ENCODE results near the gene CNTNAP2.

The CNTNAP2 gene

DNA sequence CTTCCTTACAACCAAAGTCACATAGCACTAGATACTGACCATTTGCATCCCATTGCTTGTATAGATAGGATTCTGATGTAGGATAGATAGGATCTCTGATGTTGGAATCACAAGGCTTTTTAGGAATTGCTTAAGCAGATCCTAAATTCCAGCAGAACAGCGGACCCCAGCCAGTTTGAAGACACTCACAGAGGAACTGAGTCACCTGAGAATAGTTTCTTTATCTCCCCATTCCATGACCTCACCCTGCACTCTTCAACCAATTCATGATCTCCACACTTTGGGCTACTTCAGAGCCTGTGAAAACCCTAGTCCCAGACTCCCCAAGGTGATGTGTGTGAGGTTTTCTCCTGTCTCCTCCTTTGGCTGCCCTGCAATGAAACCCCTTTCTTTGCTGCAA is 179.4 kb downstream of the CNTNAP2 start:
- no peak for TF ChIP-seq EZH2phosphoT487 (conservative IDR thresholded peaks at IDR 0.05; ENCODE audit: low read length)
- TF ChIP-seq, protein P1, sequence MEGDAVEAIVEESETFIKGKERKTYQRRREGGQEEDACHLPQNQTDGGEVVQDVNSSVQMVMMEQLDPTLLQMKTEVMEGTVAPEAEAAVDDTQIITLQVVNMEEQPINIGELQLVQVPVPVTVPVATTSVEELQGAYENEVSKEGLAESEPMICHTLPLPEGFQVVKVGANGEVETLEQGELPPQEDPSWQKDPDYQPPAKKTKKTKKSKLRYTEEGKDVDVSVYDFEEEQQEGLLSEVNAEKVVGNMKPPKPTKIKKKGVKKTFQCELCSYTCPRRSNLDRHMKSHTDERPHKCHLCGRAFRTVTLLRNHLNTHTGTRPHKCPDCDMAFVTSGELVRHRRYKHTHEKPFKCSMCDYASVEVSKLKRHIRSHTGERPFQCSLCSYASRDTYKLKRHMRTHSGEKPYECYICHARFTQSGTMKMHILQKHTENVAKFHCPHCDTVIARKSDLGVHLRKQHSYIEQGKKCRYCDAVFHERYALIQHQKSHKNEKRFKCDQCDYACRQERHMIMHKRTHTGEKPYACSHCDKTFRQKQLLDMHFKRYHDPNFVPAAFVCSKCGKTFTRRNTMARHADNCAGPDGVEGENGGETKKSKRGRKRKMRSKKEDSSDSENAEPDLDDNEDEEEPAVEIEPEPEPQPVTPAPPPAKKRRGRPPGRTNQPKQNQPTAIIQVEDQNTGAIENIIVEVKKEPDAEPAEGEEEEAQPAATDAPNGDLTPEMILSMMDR (IDR thresholded peaks at IDR 0.05; ENCODE audit: insufficient read depth, low read length, poor library complexity, severe bottlenecking) = no peak
- no peak overlapping the region for H2AFZ ChIP-seq (ENCODE audit: low read depth, low read length, severe bottlenecking)
- no peaks in the 10 kb centered on the region for H3K79me2 ChIP-seq (ENCODE audit: insufficient read depth, low read length)
- H3K27ac ChIP-seq (ENCODE audit: low read depth, low read length) = no peak overlapping the region
- no peaks in the 10 kb centered on the region for H4K20me1 ChIP-seq (ENCODE audit: low read depth, low read length)
- no peak overlapping the region for H3K9ac ChIP-seq (ENCODE audit: low read length)
- no peaks in the 10 kb centered on the region for H3K36me3 ChIP-seq (ENCODE audit: low read length)
- no peaks in the 10 kb centered on the region for H3K9me2 ChIP-seq (replicated peaks; ENCODE audit: insufficient read depth, low read length)
- H3F3A ChIP-seq (ENCODE audit: insufficient read depth) = no peaks in the 10 kb centered on the region
- no peaks in the 10 kb centered on the region for H3K9me3 ChIP-seq (ENCODE audit: insufficient read depth, low read length)
- no peak overlapping the region for H3K4me3 ChIP-seq (ENCODE audit: insufficient read depth, low read length, poor library complexity, severe bottlenecking)
- no peaks in the 10 kb centered on the region for H3K27me3 ChIP-seq (ENCODE audit: low read length)
- H3K4me2 ChIP-seq (ENCODE audit: low read depth, low read length, poor library complexity, severe bottlenecking) = no peak overlapping the region

- Histone ChIP-seq H3K4me2 (ENCODE audit: low read depth, low read length, poor library complexity, severe bottlenecking) (no peak overlapping the region), H4K20me1 (ENCODE audit: low read depth, low read length) (no peaks in the 10 kb centered on the region), H3K9me2 (replicated peaks; ENCODE audit: insufficient read depth, low read length) (no peaks in the 10 kb centered on the region), H3K4me3 (ENCODE audit: insufficient read depth, low read length, poor library complexity, severe bottlenecking) (no peak overlapping the region), H3K27ac (ENCODE audit: low read depth, low read length) (no peak overlapping the region), H3K36me3 (ENCODE audit: low read length) (no peaks in the 10 kb centered on the region), H2AFZ (ENCODE audit: low read depth, low read length, severe bottlenecking) (no peak overlapping the region), H3K9ac (ENCODE audit: low read length) (no peak overlapping the region), H3K79me2 (ENCODE audit: insufficient read depth, low read length) (no peaks in the 10 kb centered on the region), H3K27me3 (ENCODE audit: low read length) (no peaks in the 10 kb centered on the region), H3K9me3 (ENCODE audit: insufficient read depth, low read length) (no peaks in the 10 kb centered on the region), H3F3A (ENCODE audit: insufficient read depth) (no peaks in the 10 kb centered on the region)
- no peak for TF ChIP-seq EZH2phosphoT487 (conservative IDR thresholded peaks at IDR 0.05; ENCODE audit: low read length)
- TF ChIP-seq, protein P1 (IDR thresholded peaks at IDR 0.05; ENCODE audit: insufficient read depth, low read length, poor library complexity, severe bottlenecking) = no peak
Observed at GRCh38 chr7:146314962-146315361, 198.4 kb downstream of the CNTNAP2 start.

DNA sequence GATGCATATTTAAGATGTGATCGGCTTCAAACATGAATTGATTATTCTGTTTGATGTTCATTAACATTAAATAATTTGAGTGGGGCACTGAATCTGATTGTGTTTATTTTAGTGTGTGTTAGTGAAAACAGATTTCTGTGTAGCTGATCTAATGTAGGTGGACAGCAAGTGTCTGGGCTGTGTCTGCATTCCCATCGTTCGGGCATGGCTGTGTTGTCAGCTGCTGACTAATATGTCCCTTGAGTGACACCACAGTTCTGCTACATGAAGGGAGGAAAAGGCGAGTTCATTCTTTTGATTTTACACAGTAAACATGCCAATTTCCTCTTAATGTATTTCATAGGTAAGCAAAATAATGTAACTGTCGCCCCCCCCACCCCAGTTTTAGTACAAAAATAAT is 203.0 kb downstream of the CNTNAP2 start:
- Histone ChIP-seq H3K27ac (ENCODE audit: low read depth, low read length) (no peak overlapping the region), H3K9me2 (replicated peaks; ENCODE audit: insufficient read depth, low read length) (no peaks in the 10 kb centered on the region), H3F3A (ENCODE audit: insufficient read depth) (no peaks in the 10 kb centered on the region), H3K4me2 (ENCODE audit: low read depth, low read length, poor library complexity, severe bottlenecking) (no peak overlapping the region), H3K4me3 (ENCODE audit: insufficient read depth, low read length, poor library complexity, severe bottlenecking) (no peak overlapping the region), H2AFZ (ENCODE audit: low read depth, low read length, severe bottlenecking) (no peak overlapping the region), H4K20me1 (ENCODE audit: low read depth, low read length) (no peaks in the 10 kb centered on the region), H3K9ac (ENCODE audit: low read length) (no peak overlapping the region), H3K36me3 (ENCODE audit: low read length) (no peaks in the 10 kb centered on the region), H3K79me2 (ENCODE audit: insufficient read depth, low read length) (no peaks in the 10 kb centered on the region), H3K27me3 (ENCODE audit: low read length) (no peaks in the 10 kb centered on the region), H3K9me3 (ENCODE audit: insufficient read depth, low read length) (no peaks in the 10 kb centered on the region)
- TF ChIP-seq EZH2phosphoT487 (conservative IDR thresholded peaks at IDR 0.05; ENCODE audit: low read length) = no peak
- TF ChIP-seq, protein P1 (IDR thresholded peaks at IDR 0.05; ENCODE audit: insufficient read depth, low read length, poor library complexity, severe bottlenecking) = no peak
